ENCODE data around the gene GRIN2A.

GRCh38 chr16:9790199-9790598 lies 392.0 kb downstream of the GRIN2A start:
- TF ChIP-seq POLR2A (IDR thresholded peaks at IDR 0.05; ENCODE audit: low read depth, low read length) (no peak), POLR2AphosphoS5 (IDR thresholded peaks at IDR 0.05; ENCODE audit: low read depth, low read length) (no peak), TAF1 (IDR thresholded peaks at IDR 0.05; ENCODE audit: borderline replicate concordance, low read depth, low read length) (no peak)
